GM23338 (cell line): ENCODE measurements around the gene PTPRN2. TPM values are rescaled to one million over a fixed set of nuclear protein-coding genes. Genes with fewer than 3 reads are reported as not detected.

ENCODE experiments used
- ATAC-seq: fragments of 200-7000 bp; cut with Tn5 transposase; 3 replicates; pipeline ENCODE4 v1.9.1; 2020
- DNase-seq: peaks from one replicate; pipeline ENCODE4 v3.0.0-alpha.2; 2015; ENCODE audit warnings: low spot score
- H2AFZ ChIP-seq: fragments of 200-600 bp; sonication (generic); 2 replicates; pipeline ENCODE4 v1.8.0; 2016; ENCODE audit warnings: antibody characterized with exemption, mild to moderate bottlenecking, moderate library complexity
- H3F3A ChIP-seq: fragments of 200-600 bp; sonication (generic); replicated peaks from 2 replicates; pipeline ENCODE4 v1.8.0; 2017; ENCODE audit warnings: antibody characterized with exemption, mixed run types, low read depth
- H3K27ac ChIP-seq: fragments of 200-600 bp; sonication (generic); 2 replicates; pipeline ENCODE4 v1.6.1; 2016; ENCODE audit warnings: low read depth
- H3K27me3 ChIP-seq: fragments of 200-600 bp; sonication (generic); 2 replicates; pipeline ENCODE4 v1.8.0; 2016; ENCODE audit warnings: mild to moderate bottlenecking, mixed run types, moderate library complexity; ENCODE audit not compliant: insufficient read depth
- H3K36me3 ChIP-seq: fragments of 200-600 bp; sonication (generic); 2 replicates; pipeline ENCODE4 v1.8.0; 2016; ENCODE audit warnings: mild to moderate bottlenecking; ENCODE audit not compliant: insufficient read depth
- H3K4me1 ChIP-seq: fragments of 200-600 bp; sonication (generic); 2 replicates; pipeline ENCODE4 v1.8.0; 2016; ENCODE audit warnings: mild to moderate bottlenecking, moderate library complexity; ENCODE audit not compliant: insufficient read depth
- H3K4me2 ChIP-seq: fragments of 200-600 bp; sonication (generic); 2 replicates; pipeline ENCODE4 v1.7.1; 2017; ENCODE audit warnings: mixed run types
- H3K4me3 ChIP-seq: fragments of 200-600 bp; sonication (generic); 2 replicates; pipeline ENCODE4 v1.6.1; 2016; ENCODE audit warnings: mixed run types
- H3K79me2 ChIP-seq: fragments of 200-600 bp; sonication (generic); replicated peaks from 2 replicates; pipeline ENCODE4 v1.8.0; 2017; ENCODE audit warnings: mild to moderate bottlenecking; ENCODE audit not compliant: insufficient read depth
- H3K9me2 ChIP-seq: fragments of 200-600 bp; sonication (generic); 2 replicates; pipeline ENCODE4 v1.8.0; 2017; ENCODE audit not compliant: insufficient read depth
- H4K20me1 ChIP-seq: fragments of 200-600 bp; sonication (generic); replicated peaks from 2 replicates; pipeline ENCODE4 v1.8.0; 2017; ENCODE audit warnings: mild to moderate bottlenecking; ENCODE audit not compliant: insufficient read depth
- H3K27ac Mint-ChIP-seq: 2 replicates; pipeline ENCODE4 v1.8.0; 2020; ENCODE audit warnings: inconsistent platforms, mild to moderate bottlenecking, moderate library complexity, mixed read lengths
- H3K27me3 Mint-ChIP-seq: 3 replicates; pipeline ENCODE4 v1.8.0; 2022; ENCODE audit warnings: low read depth, mild to moderate bottlenecking, moderate library complexity, mixed read lengths, inconsistent platforms; ENCODE audit not compliant: insufficient read depth, poor library complexity
- H3K36me3 Mint-ChIP-seq: 3 replicates; pipeline ENCODE4 v1.8.0; 2021; ENCODE audit warnings: low read depth, mild to moderate bottlenecking, inconsistent platforms, moderate library complexity, mixed read lengths
- H3K4me1 Mint-ChIP-seq: 3 replicates; pipeline ENCODE4 v1.8.0; 2020; ENCODE audit warnings: mild to moderate bottlenecking, inconsistent platforms, mixed read lengths
- H3K4me3 Mint-ChIP-seq: 3 replicates; pipeline ENCODE4 v1.8.0; 2021; ENCODE audit warnings: moderate library complexity, mild to moderate bottlenecking, inconsistent platforms, mixed read lengths
- H3K9me3 Mint-ChIP-seq: 3 replicates; pipeline ENCODE4 v1.8.0; 2020; ENCODE audit warnings: moderate library complexity, mild to moderate bottlenecking, inconsistent platforms, mixed read lengths
- CREB1 ChIP-seq: fragments of 250-450 bp; sonication (Bioruptor Pico); IDR thresholded peaks from 2 replicates; pipeline ENCODE4 v1.5.0; 2020; ENCODE audit warnings: low read depth, mild to moderate bottlenecking, moderate library complexity
- CTCF ChIP-seq, 2 experiments: fragments of 200-600 bp in 1 of 2; sonication (generic) in 1 of 2; conservative IDR thresholded peaks; 2 replicates each; pipeline versions ENCODE4 v1.5.1 to v1.6.1; 2016 to 2017; ENCODE audit warnings: antibody characterized with exemption in 2 of 2, low read depth in 2 of 2, mild to moderate bottlenecking in 2 of 2, moderate library complexity in 1 of 2
- ETS1 ChIP-seq: IDR thresholded peaks from 2 replicates; pipeline ENCODE4 v1.6.1; 2016; ENCODE audit warnings: antibody characterized with exemption
- EZH2 ChIP-seq: fragments of 200-600 bp; sonication (generic); IDR thresholded peaks from one replicate; pipeline ENCODE4 v1.8.0; 2017; ENCODE audit warnings: antibody characterized with exemption, mild to moderate bottlenecking, low read depth; ENCODE audit not compliant: unreplicated experiment
- EZH2phosphoT487 ChIP-seq: fragments of 200-600 bp; sonication (generic); IDR thresholded peaks from one replicate; pipeline ENCODE4 v1.8.1; 2018; ENCODE audit warnings: antibody characterized with exemption; ENCODE audit not compliant: unreplicated experiment
- JUNB ChIP-seq: IDR thresholded peaks from one replicate; pipeline ENCODE4 v1.6.1; 2016; ENCODE audit warnings: antibody characterized with exemption; ENCODE audit not compliant: unreplicated experiment
- POLR2AphosphoS5 ChIP-seq: IDR thresholded peaks from 2 replicates; pipeline ENCODE4 v1.6.1; 2016; ENCODE audit warnings: antibody characterized with exemption, low read depth
- REST ChIP-seq: IDR thresholded peaks from one replicate; pipeline ENCODE4 v1.6.1; 2018; ENCODE audit warnings: antibody characterized with exemption; ENCODE audit not compliant: unreplicated experiment
- STAT1 ChIP-seq: IDR thresholded peaks from one replicate; pipeline ENCODE4 v1.6.1; 2016; ENCODE audit warnings: antibody characterized with exemption; ENCODE audit not compliant: unreplicated experiment
- ZNF114 ChIP-seq: fragments of 250-450 bp; sonication (Bioruptor Pico); IDR thresholded peaks from 2 replicates; pipeline ENCODE4 v1.5.0; 2020; ENCODE audit warnings: mild to moderate bottlenecking, moderate library complexity
- ZNF331 ChIP-seq: fragments of 250-450 bp; sonication (Bioruptor Pico); IDR thresholded peaks from 2 replicates; pipeline ENCODE4 v1.5.0; 2020; ENCODE audit warnings: low read depth, mild to moderate bottlenecking, moderate library complexity
- ZNF462 ChIP-seq: fragments of 250-450 bp; sonication (Bioruptor Pico); IDR thresholded peaks from 2 replicates; pipeline ENCODE4 v1.5.0; 2020; ENCODE audit warnings: mild to moderate bottlenecking, moderate library complexity
- polyA plus RNA-seq: library from polyadenylated mRNA; unstranded; fragments of >200 nt; fragmentation: Nextera tagmentation; extraction: Ambion mirVana; gene quantifications from 2 replicates; pipeline ENCODE4 v1.2.1, GENCODE V29; 2016
- total RNA-seq: library from RNA; depleted of rRNA; stranded (reverse); fragments of >200 nt; shearing (Covaris generic); gene quantifications from 2 replicates; pipeline ENCODE4 v1.2.3, GENCODE V29; 2014

PTPRN2 gene
- total and polyA plus RNA-seq, 2 experiments from 2014 or later = 0.87 to 4.0 TPM

- Histone ChIP-seq H3K79me2 (no peaks in the 10 kb centered on the region), H3K4me1 (no peaks in the 10 kb centered on the region), H3K4me3 (no peak overlapping the region), H3K4me2 (no peak overlapping the region), H3K9me2 (no peaks in the 10 kb centered on the region), H3K36me3 (no peaks in the 10 kb centered on the region; the same call in 1 of the 2 replicates), H4K20me1 (no peaks in the 10 kb centered on the region), H3K27me3 (no peaks in the 10 kb centered on the region), H2AFZ (no peak overlapping the region), H3K27ac (no peak overlapping the region), H3F3A (no peaks in the 10 kb centered on the region)
- ATAC-seq = no peak
- H3K36me3 Mint-ChIP-seq = peaks cover 42% of the 10 kb centered on the region
- no peak overlapping the region for H3K4me3 Mint-ChIP-seq
- no peaks in the 10 kb centered on the region for H3K4me1 Mint-ChIP-seq
- no peaks in the 10 kb centered on the region; the same call in 1 of the 3 replicates for H3K9me3 Mint-ChIP-seq
- no peak overlapping the region for H3K27ac Mint-ChIP-seq
- H3K27me3 Mint-ChIP-seq = peaks cover 4% of the 10 kb centered on the region
- no peak for DNase-seq
- TF ChIP-seq EZH2 = no peak
- TF ChIP-seq ZNF114 (CRISPR knock-in tag) = no peak
- no peak for TF ChIP-seq CREB1 (CRISPR knock-in tag)
- TF ChIP-seq ETS1 = no peak
- no peak for TF ChIP-seq EZH2phosphoT487
- no peak for TF ChIP-seq STAT1
- no peak for TF ChIP-seq CTCF (conservative IDR thresholded peaks at IDR 0.05; ENCODE audit: low read depth in 2 of 2)
- TF ChIP-seq ZNF462 (CRISPR knock-in tag) = no peak
- TF ChIP-seq JUNB = no peak
- TF ChIP-seq ZNF331 (CRISPR knock-in tag) = no peak
- no peak for TF ChIP-seq POLR2AphosphoS5
- TF ChIP-seq REST = no peak
These were observed 576.5 kb downstream of the PTPRN2 start for GRCh38 chr7:158010961-158011693.
